Mesenchymal stem cell (in vitro differentiated cells and primary cell): ENCODE measurements around the gene ASCC2.

ENCODE experiments used
- DNase-seq: peaks from one replicate; pipeline ENCODE4 v3.0.0-alpha.2; 2013
- H2AFZ ChIP-seq: one replicate; pipeline ENCODE4 v1.6.1; 2013; ENCODE audit warnings: low read depth, mild to moderate bottlenecking, control low read depth, inconsistent platforms, low read length, moderate library complexity
- H2AK5ac ChIP-seq: 2 replicates; pipeline ENCODE4 v1.6.1; 2013; ENCODE audit warnings: low read length, moderate library complexity, mild to moderate bottlenecking, inconsistent platforms; ENCODE audit not compliant: severe bottlenecking
- H2BK120ac ChIP-seq: one replicate; pipeline ENCODE4 v1.6.1; 2013; ENCODE audit warnings: low read depth, mild to moderate bottlenecking, inconsistent platforms, low read length, moderate library complexity
- H2BK12ac ChIP-seq, 2 experiments: one replicate each; pipeline ENCODE4 v1.6.1; 2013; ENCODE audit warnings: inconsistent platforms in 2 of 2, low read length in 2 of 2, mild to moderate bottlenecking in 2 of 2, moderate library complexity in 2 of 2, control low read depth in 1 of 2
- H2BK15ac ChIP-seq: one replicate; pipeline ENCODE4 v1.6.1; 2013; ENCODE audit warnings: mild to moderate bottlenecking, low read depth, inconsistent platforms; ENCODE audit not compliant: poor library complexity, severe bottlenecking
- H2BK5ac ChIP-seq: 2 replicates; pipeline ENCODE4 v1.6.1; 2013; ENCODE audit warnings: low read depth, mild to moderate bottlenecking, low read length, control low read depth, inconsistent platforms; ENCODE audit not compliant: poor library complexity, severe bottlenecking
- H3K14ac ChIP-seq, 2 experiments: one replicate each; pipeline ENCODE4 v1.6.1; 2013; ENCODE audit warnings: inconsistent platforms in 2 of 2, low read length in 2 of 2, control low read depth in 1 of 2, mild to moderate bottlenecking in 1 of 2, moderate library complexity in 1 of 2
- H3K18ac ChIP-seq, 2 experiments: one replicate each; pipeline ENCODE4 v1.6.1; 2013; ENCODE audit warnings: inconsistent platforms in 2 of 2, low read length in 2 of 2, control low read depth in 1 of 2, low read depth in 1 of 2, mild to moderate bottlenecking in 1 of 2
- H3K23ac ChIP-seq, 2 experiments: one replicate each; pipeline ENCODE4 v1.6.1; 2013; ENCODE audit warnings: inconsistent platforms in 2 of 2, low read length in 2 of 2, mild to moderate bottlenecking in 2 of 2, moderate library complexity in 2 of 2, control low read depth in 1 of 2
- H3K27ac ChIP-seq: 2 replicates; pipeline ENCODE4 v1.5.1; 2013; ENCODE audit warnings: mild to moderate bottlenecking, moderate library complexity, low read length, control low read depth, inconsistent platforms; ENCODE audit not compliant: poor library complexity, severe bottlenecking
- H3K27me3 ChIP-seq, 2 experiments: 2 replicates each; pipeline versions ENCODE4 v1.6.1 to v1.7.0; 2013; ENCODE audit warnings: low read length in 2 of 2, mild to moderate bottlenecking in 2 of 2, moderate library complexity in 2 of 2, control low read depth in 1 of 2, inconsistent platforms in 1 of 2; ENCODE audit not compliant: control insufficient read depth in 1 of 2, insufficient read depth in 1 of 2
- H3K36me3 ChIP-seq, 2 experiments: 2 replicates each; pipeline versions ENCODE4 v1.6.1 to v1.7.0; 2013; ENCODE audit warnings: low read length in 2 of 2, control low read depth in 1 of 2, inconsistent platforms in 1 of 2, low read depth in 1 of 2, mild to moderate bottlenecking in 1 of 2; ENCODE audit not compliant: insufficient read depth in 2 of 2, control insufficient read depth in 1 of 2
- H3K4ac ChIP-seq, 2 experiments: one replicate each; pipeline ENCODE4 v1.6.1; 2013; ENCODE audit warnings: inconsistent platforms in 2 of 2, low read length in 2 of 2, mild to moderate bottlenecking in 2 of 2, moderate library complexity in 2 of 2, control low read depth in 1 of 2, low read depth in 1 of 2
- H3K4me1 ChIP-seq: 2 replicates; pipeline ENCODE4 v1.6.1; 2013; ENCODE audit warnings: low read depth, low read length, control low read depth; ENCODE audit not compliant: control insufficient read depth, insufficient read depth
- H3K4me2 ChIP-seq: 2 replicates; pipeline ENCODE4 v1.6.1; 2013; ENCODE audit warnings: low read length, mild to moderate bottlenecking, inconsistent platforms; ENCODE audit not compliant: poor library complexity, severe bottlenecking
- H3K4me3 ChIP-seq, 2 experiments: 2 replicates each; pipeline versions ENCODE4 v1.5.1 to v1.7.0; 2013; ENCODE audit warnings: low read length in 2 of 2, mild to moderate bottlenecking in 2 of 2, control low read depth in 1 of 2, low read depth in 1 of 2; ENCODE audit not compliant: insufficient read depth in 1 of 2
- H3K79me1 ChIP-seq: replicated peaks from 2 replicates; pipeline ENCODE4 v1.6.1; 2013; ENCODE audit warnings: mild to moderate bottlenecking, control low read depth, low read length, inconsistent platforms; ENCODE audit not compliant: poor library complexity, severe bottlenecking
- H3K9ac ChIP-seq: 2 replicates; pipeline ENCODE4 v1.7.0; 2013; ENCODE audit warnings: mild to moderate bottlenecking, low read length, moderate library complexity
- H3K9me3 ChIP-seq: 2 replicates; pipeline ENCODE4 v1.7.0; 2013; ENCODE audit warnings: mild to moderate bottlenecking, low read length; ENCODE audit not compliant: control insufficient read depth
- H4K8ac ChIP-seq: one replicate; pipeline ENCODE4 v1.6.1; 2013; ENCODE audit warnings: inconsistent platforms, mild to moderate bottlenecking, low read length, moderate library complexity
- H4K91ac ChIP-seq: one replicate; pipeline ENCODE4 v1.6.1; 2013; ENCODE audit warnings: mild to moderate bottlenecking, low read length, inconsistent platforms
- WGBS: methylation state at CpG from one replicate; pipeline ENCODE4 v1.1.7; 2013; ENCODE audit warnings: mixed read lengths; 5-methylcytosine and 5-hydroxymethylcytosine counted together

Gene ASCC2

DNA sequence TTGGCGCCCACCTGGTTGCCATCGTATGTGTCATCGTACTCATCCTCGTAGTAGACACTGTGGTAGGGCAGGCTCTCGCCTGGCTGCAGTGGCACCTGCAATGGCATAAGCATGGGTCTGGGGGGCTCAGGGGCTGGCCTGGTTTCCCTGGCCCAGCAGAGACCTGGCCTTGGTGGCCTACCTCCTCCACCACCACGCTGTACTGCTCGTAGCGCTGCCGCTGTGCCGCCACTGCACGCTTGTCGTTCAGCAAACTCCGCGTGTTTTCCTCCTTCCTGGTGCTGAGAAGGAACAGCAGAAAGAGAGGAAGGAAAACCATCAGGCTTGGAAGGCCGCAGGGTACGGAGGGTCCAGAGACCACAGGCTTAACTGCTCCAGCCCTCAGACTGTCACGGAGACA is 44.7 kb downstream of the ASCC2 start:
- Histone ChIP-seq H2BK15ac (no peak overlapping the region), H3K4me2 (no peak overlapping the region), H3K79me1 (no peaks in the 10 kb centered on the region), H2BK5ac (no peak overlapping the region), H4K91ac (peak overlapping the region; percentile 50), H2AFZ (no peak overlapping the region), H3K27ac (no peak overlapping the region), H3K27me3 (no peaks in the 10 kb centered on the region), H3K36me3 (peaks cover 67 to 88% of the 10 kb centered on the region in 2 experiments), H2BK120ac (no peak overlapping the region), H3K18ac (no peak overlapping the region), H2AK5ac (no peak overlapping the region), H3K9ac (no peak overlapping the region), H3K4me3 (no peak overlapping the region), H2BK12ac (no peak overlapping the region), H3K9me3 (no peaks in the 10 kb centered on the region), H3K4me1 (peaks cover 7% of the 10 kb centered on the region), H3K4ac (no peak overlapping the region), H3K14ac (no peak overlapping the region), H3K23ac (no peak overlapping the region), H4K8ac (no peak overlapping the region)
- no peak for DNase-seq
- WGBS = 97% methylated on average over 17 of the region's 17 CpGs

DNA sequence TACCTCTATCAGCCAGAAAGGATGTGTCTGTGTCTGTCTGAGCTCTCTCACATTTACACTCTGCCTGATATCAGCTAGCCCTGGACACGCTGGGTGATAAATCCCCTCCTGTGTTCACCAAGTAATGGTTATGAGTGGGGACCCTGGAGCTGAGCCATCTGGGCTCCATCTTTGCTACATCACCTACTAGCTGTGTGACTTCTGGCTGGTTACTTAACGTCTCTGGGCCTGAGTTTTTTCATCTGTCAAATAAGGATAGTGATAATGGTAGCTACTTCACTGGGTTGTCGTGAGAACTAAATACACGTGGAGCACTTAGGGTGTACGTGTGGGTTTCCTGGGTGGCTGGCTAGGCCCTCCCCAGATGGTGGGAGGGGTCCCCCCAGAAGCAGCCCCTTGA is 48.0 kb downstream of the ASCC2 start:
- peaks cover 1% of the 10 kb centered on the region for H3K4me1 ChIP-seq

DNA sequence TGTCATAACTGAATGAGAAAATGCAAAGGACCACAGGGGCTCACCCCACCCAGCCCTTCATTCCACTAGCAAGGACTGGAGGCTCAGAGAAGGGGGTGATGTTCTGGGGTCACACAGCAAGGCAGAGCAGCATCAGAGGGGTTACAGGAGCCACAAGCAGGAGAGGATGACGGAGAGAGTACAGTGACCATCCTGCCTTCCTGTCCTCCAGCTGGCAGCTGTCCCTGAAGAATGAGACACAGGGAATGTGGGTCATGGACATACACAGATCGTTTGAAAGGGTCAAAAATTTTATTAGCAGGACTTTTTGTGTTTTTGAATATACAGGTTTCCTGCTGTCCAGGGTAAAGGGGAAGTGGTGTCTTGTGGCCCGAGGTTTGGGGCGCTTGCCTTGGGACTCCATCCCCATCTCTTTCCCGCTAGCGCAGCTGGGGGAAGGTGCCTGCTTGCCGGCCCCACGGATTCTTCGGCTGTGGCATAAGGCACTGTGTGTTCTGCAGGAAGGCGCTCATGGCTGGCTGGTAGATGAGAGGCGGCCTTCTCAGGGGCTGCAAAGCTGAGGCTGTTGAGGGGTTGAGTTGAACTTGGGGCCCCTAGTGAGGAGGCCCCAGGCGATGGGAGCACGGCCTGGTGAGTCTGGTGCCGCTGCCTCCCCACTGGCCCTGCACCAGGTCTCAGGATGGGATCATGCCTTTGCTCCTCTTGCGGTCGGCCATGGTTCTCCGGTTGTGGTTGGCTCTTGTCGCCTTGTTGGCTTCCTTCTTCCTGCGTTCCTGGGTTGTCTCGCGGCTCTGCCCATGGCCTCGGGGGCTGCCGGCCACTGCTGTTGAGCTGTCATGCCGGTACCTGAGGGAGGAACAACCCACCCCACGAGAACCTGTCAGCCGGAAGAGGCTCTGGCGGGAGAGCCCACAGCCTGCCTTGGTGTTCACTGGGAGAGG is 49.5 kb downstream of the ASCC2 start:
- H3K27ac ChIP-seq = no peak overlapping the region
- peaks cover 1% of the 10 kb centered on the region for H3K4me1 ChIP-seq
- H3K79me1 ChIP-seq = no peaks in the 10 kb centered on the region
- H3K4me3 ChIP-seq = no peak overlapping the region
- H2BK5ac ChIP-seq = no peak overlapping the region
- H3K14ac ChIP-seq = no peak overlapping the region
- H4K8ac ChIP-seq = no peak overlapping the region
- 93% methylated on average over 27 of the region's 27 CpGs for WGBS
- H3K27me3 ChIP-seq = no peaks in the 10 kb centered on the region
- H2BK120ac ChIP-seq = no peak overlapping the region
- no peak overlapping the region for H3K18ac ChIP-seq
- H3K36me3 ChIP-seq = peaks cover 65 to 66% of the 10 kb centered on the region in 2 experiments
- H2AK5ac ChIP-seq = no peak overlapping the region
- H2BK15ac ChIP-seq = no peak overlapping the region
- H3K4me2 ChIP-seq = no peak overlapping the region
- H3K4ac ChIP-seq = no peak overlapping the region
- H3K9me3 ChIP-seq = no peaks in the 10 kb centered on the region
- H2BK12ac ChIP-seq = no peak overlapping the region
- no peak overlapping the region for H2AFZ ChIP-seq
- no peak overlapping the region for H4K91ac ChIP-seq
- no peak for DNase-seq
- no peak overlapping the region for H3K23ac ChIP-seq
- H3K9ac ChIP-seq = no peak overlapping the region

More for the DNA sequence above, 48.0 kb downstream of the ASCC2 start:
- Histone ChIP-seq H3K4ac (no peak overlapping the region), H3K9me3 (no peaks in the 10 kb centered on the region), H2BK5ac (no peak overlapping the region), H3K18ac (no peak overlapping the region), H3K4me2 (no peak overlapping the region), H2BK15ac (no peak overlapping the region), H2BK12ac (no peak overlapping the region), H3K4me3 (no peak overlapping the region), H3K36me3 (peaks cover 67 to 73% of the 10 kb centered on the region in 2 experiments), H3K27ac (no peak overlapping the region), H4K91ac (no peak overlapping the region), H4K8ac (no peak overlapping the region), H3K9ac (no peak overlapping the region), H2BK120ac (no peak overlapping the region), H3K23ac (no peak overlapping the region), H3K79me1 (no peaks in the 10 kb centered on the region), H2AFZ (no peak overlapping the region), H2AK5ac (no peak overlapping the region), H3K27me3 (no peaks in the 10 kb centered on the region), H3K14ac (no peak overlapping the region)
- no peak for DNase-seq
- WGBS = 95% methylated on average over 5 of the region's 5 CpGs

DNA sequence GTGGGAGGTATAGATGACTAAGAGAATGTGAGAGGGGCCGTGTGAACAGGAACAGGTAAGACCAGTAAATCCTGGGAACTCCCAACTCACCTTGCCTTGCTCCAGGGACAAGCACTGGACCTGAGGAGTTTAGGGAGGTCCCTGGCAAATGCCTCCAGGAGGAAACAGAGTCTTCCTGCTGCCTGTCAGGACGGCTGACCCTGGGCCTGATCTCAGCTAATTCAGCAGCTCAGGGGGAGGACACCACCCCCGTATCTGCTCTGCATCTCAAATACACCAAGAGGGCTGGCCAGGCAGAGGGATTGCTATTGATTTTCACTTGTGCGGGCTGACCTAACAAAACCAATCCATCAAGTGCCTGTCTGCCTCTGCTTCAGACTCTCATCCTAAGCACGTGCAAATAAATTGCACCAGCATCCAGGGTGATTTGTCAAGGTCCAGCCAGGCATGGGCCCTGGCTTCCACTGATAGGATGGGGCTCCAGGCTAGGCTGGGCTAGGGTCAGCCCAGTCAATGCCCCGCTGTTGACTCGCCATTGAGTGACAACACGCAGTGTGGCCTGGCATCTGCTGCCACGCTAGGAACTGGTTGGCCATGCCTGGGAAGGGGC is 50.6 kb downstream of the ASCC2 start:
- no peak overlapping the region for H3K4me3 ChIP-seq
- peaks cover 54 to 55% of the 10 kb centered on the region in 2 experiments for H3K36me3 ChIP-seq
- H4K91ac ChIP-seq = no peak overlapping the region
- H2BK5ac ChIP-seq = no peak overlapping the region
- no peak overlapping the region for H3K23ac ChIP-seq
- H3K4me1 ChIP-seq = peaks cover 1% of the 10 kb centered on the region
- no peak overlapping the region for H3K27ac ChIP-seq
- WGBS = 85% methylated on average over 9 of the region's 9 CpGs
- no peaks in the 10 kb centered on the region for H3K9me3 ChIP-seq
- no peak overlapping the region for H2BK12ac ChIP-seq
- H2AK5ac ChIP-seq = no peak overlapping the region
- H4K8ac ChIP-seq = peak overlapping the region; percentile 7
- H3K9ac ChIP-seq = no peak overlapping the region
- H3K79me1 ChIP-seq = no peaks in the 10 kb centered on the region
- H2BK15ac ChIP-seq = peak overlapping the region; percentile 34
- H3K4ac ChIP-seq = no peak overlapping the region
- no peaks in the 10 kb centered on the region for H3K27me3 ChIP-seq
- no peak overlapping the region for H2BK120ac ChIP-seq
- no peak overlapping the region for H3K14ac ChIP-seq
- no peak overlapping the region for H3K18ac ChIP-seq
- H2AFZ ChIP-seq = no peak overlapping the region
- H3K4me2 ChIP-seq = no peak overlapping the region
- no peak for DNase-seq
